B cell (primary cell): ENCODE results near the gene SSC4D.
"Not testable (repeated sequence)": the region's sequence is repeated elsewhere in the genome, so short reads cannot be mapped to it uniquely, and the experiment has no call there.

Source experiments
- CTCF ChIP-seq: fragments of 200-600 bp; IDR thresholded peaks from one replicate; pipeline ENCODE4 v1.8.0; 2022; ENCODE audit warnings: antibody characterized with exemption, mild to moderate bottlenecking
- EZH2 ChIP-seq: IDR thresholded peaks from 2 replicates; pipeline ENCODE4 v1.6.1; 2012; ENCODE audit warnings: borderline replicate concordance, low read depth, mild to moderate bottlenecking, moderate library complexity, low read length; ENCODE audit not compliant: insufficient read depth, poor library complexity, severe bottlenecking

DNA sequence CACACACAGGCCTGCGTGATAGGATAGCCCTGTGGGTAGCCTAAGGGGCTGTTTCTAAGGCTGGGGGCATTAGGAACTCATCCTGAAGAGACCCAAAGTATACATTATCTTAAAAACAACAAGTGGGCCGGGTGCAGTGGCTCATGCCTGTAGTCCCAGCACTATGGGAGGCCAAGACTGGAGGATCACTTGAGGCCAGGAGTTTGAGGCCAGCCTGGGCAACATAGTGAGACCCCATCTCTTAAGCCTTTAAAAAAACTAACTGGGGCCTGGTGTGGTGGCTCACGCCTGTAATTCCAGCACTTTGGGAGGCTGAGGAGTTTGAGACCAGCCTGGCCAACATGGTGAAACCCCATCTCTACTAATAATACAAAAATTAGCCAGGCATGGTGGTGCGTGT, 16.1 kb upstream of the SSC4D start:
- TF ChIP-seq CTCF, EZH2: not testable (repeated sequence)
